Head of caudate nucleus (tissue), 42 donors: ENCODE measurements around the gene OGDHL.
"Not testable (repeated sequence)": the region's sequence is repeated elsewhere in the genome, so short reads cannot be mapped to it uniquely, and the experiment has no call there.

Source experiments
- DNase-seq, 42 donors: peaks; one replicate each; pipeline versions ENCODE4 v3.0.0 to v3.0.0-alpha.2; 2020 to 2021; ENCODE audit warnings: mixed read lengths in 7 of 42
- intact Hi-C: fragments of 100-400 bp; cut with DNase I; formaldehyde crosslinking; loops from one replicate; pipeline ENCODE4 v1.15.0; 2022

The OGDHL gene

GRCh38 chr10:49743464-49744075 is 18.6 kb downstream of the OGDHL start:
- intact Hi-C loops: no loop called here
- peak in 3 of 42 donors; percentile 2 to 31 (median 12) for DNase-seq

GRCh38 chr10:49742683-49743463 is 19.2 kb downstream of the OGDHL start:
- intact Hi-C loops: no loop called here
- DNase-seq: peak in 3 of 42 donors; percentile 5 to 31 (median 30)

- DNase-seq: peak in 3 of 42 donors; percentile 3 to 25 (median 22)
- intact Hi-C loops: no loop called here
Measured at GRCh38 chr10:49741108-49741995, 20.8 kb downstream of the OGDHL start.

GRCh38 chr10:49740346-49741107 is 21.6 kb downstream of the OGDHL start:
- peak in 3 of 42 donors; percentile 4 to 26 (median 25) for DNase-seq
- intact Hi-C loops: no loop called here

- intact Hi-C loops: no loop called here
- DNase-seq: peak in 2 of 42 donors; percentile 27 to 33
Measured at GRCh38 chr10:49739426-49739825, 22.7 kb downstream of the OGDHL start.

- DNase-seq: peak in 3 of 42 donors; percentile 28 to 36 (median 31)
- intact Hi-C loops: no loop called here
Measured at GRCh38 chr10:49738616-49739360, 23.3 kb downstream of the OGDHL start.

GRCh38 chr10:49737474-49738201 is 24.5 kb downstream of the OGDHL start:
- peak in 3 of 42 donors; percentile 10 to 30 (median 27) for DNase-seq
- intact Hi-C loops: no loop called here

GRCh38 chr10:49736564-49737113 is 25.5 kb downstream of the OGDHL start:
- peak in 2 of 42 donors; percentile 17 to 21 for DNase-seq
- intact Hi-C loops: no loop called here

- intact Hi-C loops: no loop called here
- DNase-seq: peak in 3 of 42 donors; percentile 7 to 30 (median 27)
Measured at GRCh38 chr10:49735848-49736563, 26.1 kb downstream of the OGDHL start.

- intact Hi-C loops: no loop called here
- peak in 3 of 42 donors; percentile 6 to 16 (median 16) for DNase-seq
Measured at GRCh38 chr10:49735161-49735560, 27.0 kb downstream of the OGDHL start.

- peak in 2 of 42 donors; percentile 28 to 33 for DNase-seq
- intact Hi-C loops: no loop called here
Measured at GRCh38 chr10:49734676-49735075, 27.4 kb downstream of the OGDHL start.

GRCh38 chr10:49733866-49734265 is 28.3 kb downstream of the OGDHL start:
- intact Hi-C loops: no loop called here
- peak in 4 of 42 donors; percentile 2 to 32 (median 20) for DNase-seq

- intact Hi-C loops: no loop called here
- DNase-seq: no peak
Measured at GRCh38 chr10:49726593-49726992, 35.5 kb downstream of the OGDHL start.

- intact Hi-C loops: not testable (repeated sequence)
- DNase-seq: peak in 1 of 42 donors; percentile 4
Measured at GRCh38 chr10:49715157-49715556, 47.0 kb downstream of the OGDHL start.

GRCh38 chr10:49713266-49713665 is 48.9 kb downstream of the OGDHL start:
- intact Hi-C loops: no loop called here
- no peak for DNase-seq

- intact Hi-C loops: no loop called here
Measured at GRCh38 chr10:49711481-49711880, 50.6 kb downstream of the OGDHL start.

More at GRCh38 chr10:49711481-49711880, 50.6 kb downstream of the OGDHL start:
- DNase-seq: peak in 1 of 42 donors; percentile 9
